Neural progenitor cell (in vitro differentiated cells): ENCODE results near the gene NPY4R2.
"Not testable (repeated sequence)": the region's sequence is repeated elsewhere in the genome, so short reads cannot be mapped to it uniquely, and the experiment has no call there.

ENCODE experiments used
- CTCF ChIP-seq: fragments of 200-600 bp; sonication (generic); IDR thresholded peaks from 2 replicates; pipeline ENCODE4 v1.5.1; 2017; ENCODE audit warnings: antibody characterized with exemption, mild to moderate bottlenecking
- EZH2 ChIP-seq: fragments of 200-600 bp; sonication (generic); IDR thresholded peaks from 2 replicates; pipeline ENCODE4 v1.6.1; 2017; ENCODE audit warnings: antibody characterized with exemption, mild to moderate bottlenecking, moderate library complexity
- EZH2phosphoT487 ChIP-seq: fragments of 200-600 bp; sonication (generic); IDR thresholded peaks from 2 replicates; pipeline ENCODE4 v1.6.1; 2017; ENCODE audit warnings: antibody characterized with exemption

- not testable (repeated sequence) for TF ChIP-seq CTCF, EZH2, EZH2phosphoT487
Observed at GRCh38 chr10:47871485-47872180, 46.8 kb upstream of the NPY4R2 start.
